ENCODE results near the gene ZNF22.

The ZNF22 gene

GRCh38 chr10:44988957-44989585 is 11.7 kb upstream of the ZNF22 start:
- no peak for DNase-seq

- no peak for DNase-seq
Measured at GRCh38 chr10:44989597-44990301, 11.0 kb upstream of the ZNF22 start.

GRCh38 chr10:44990302-44990655 is 10.4 kb upstream of the ZNF22 start:
- DNase-seq = no peak

GRCh38 chr10:44990965-44991364 is 9.8 kb upstream of the ZNF22 start:
- no peak for DNase-seq

GRCh38 chr10:44991571-44991970 is 9.2 kb upstream of the ZNF22 start:
- DNase-seq = peak in 1 of 56 donors; percentile 17

GRCh38 chr10:44992070-44992731 is 8.5 kb upstream of the ZNF22 start:
- peak in 2 of 56 donors; percentile 28 to 40 for DNase-seq

GRCh38 chr10:44992732-44993225 is 7.9 kb upstream of the ZNF22 start:
- DNase-seq = no peak

- DNase-seq = no peak
Measured at GRCh38 chr10:44993226-44993921, 7.3 kb upstream of the ZNF22 start.

- no peak for DNase-seq
Measured at GRCh38 chr10:44993922-44994751, 6.6 kb upstream of the ZNF22 start.

- DNase-seq = no peak
Measured at GRCh38 chr10:44994752-44995530, 5.8 kb upstream of the ZNF22 start.

- DNase-seq = no peak
Measured at GRCh38 chr10:44995581-44995913, 5.2 kb upstream of the ZNF22 start.

GRCh38 chr10:44995914-44996669 is 4.6 kb upstream of the ZNF22 start:
- peak in 20 of 56 donors; percentile 31 to 71 (median 50) for DNase-seq

GRCh38 chr10:44997105-44997748 is 3.5 kb upstream of the ZNF22 start:
- DNase-seq = no peak

- no peak for DNase-seq
Measured at GRCh38 chr10:44998146-44998631, 2.5 kb upstream of the ZNF22 start.

- DNase-seq = peak in 1 of 56 donors; percentile 66
Measured at GRCh38 chr10:45000138-45000751, 478 bp upstream of the ZNF22 start.

- peak in 12 of 56 donors; percentile 27 to 77 (median 57) for DNase-seq
Measured at GRCh38 chr10:45001381-45002148, 842 bp downstream of the ZNF22 start.

- no peak for DNase-seq
Measured at GRCh38 chr10:45003432-45004000, 2.8 kb downstream of the ZNF22 start.
